ENCODE measurements around the gene DNAI7. TPM values are rescaled to one million over a fixed set of nuclear protein-coding genes. Genes with fewer than 3 reads are reported as not detected.

Gene DNAI7
- total and polyA plus RNA-seq, 2 donors (not counting 1 experiment from before 2014, with no cell fraction given), result 0.62 TPM; not detected in 1

- POLR2A ChIA-PET, result no interaction called here
- no peaks in the 10 kb centered on the region for H3K27me3 Mint-ChIP-seq
- intact Hi-C loops (cut with micrococcal nuclease), result loop anchor here (5.0 kb wide), 1 partner anchor 1676 kb away; the partner anchor contains the start of gene ITPR2
- Histone ChIP-seq H3K79me2 (ENCODE audit: control insufficient read depth, insufficient read depth, low read length) (no peaks in the 10 kb centered on the region), H3K4me3 (ENCODE audit: control extremely low read depth in 1 of 5, extremely low read depth in 1 of 5, insufficient read depth in 1 of 5, low read depth in 2 of 5, low read length in 4 of 5) (no peak overlapping the region), H3K36me3 (replicated peaks in 1 of 2; ENCODE audit: control extremely low read depth in 1 of 2, control insufficient read depth in 1 of 2, extremely low read depth in 1 of 2, insufficient read depth in 2 of 2, low read length in 1 of 2) (no peaks in the 10 kb centered on the region), H3K9ac (ENCODE audit: low read length) (no peak overlapping the region), H3K4me1 (ENCODE audit: control insufficient read depth in 2 of 2, insufficient read depth in 2 of 2, low read length in 2 of 2) (peaks cover 41 to 42% of the 10 kb centered on the region in 2 donors), H4K20me1 (ENCODE audit: control insufficient read depth, insufficient read depth, low read length, poor library complexity, severe bottlenecking) (no peaks in the 10 kb centered on the region), H3K9me3 (ENCODE audit: control extremely low read depth in 1 of 3, control insufficient read depth in 2 of 3, insufficient read depth in 1 of 3, low read length in 2 of 3) (peaks cover 0 to 4% (median 0%) of the 10 kb centered on the region in 3 donors), H3K27ac (ENCODE audit: low read length in 2 of 2) (peak overlapping the region; percentile 16 to 79), H3K27me3 (replicated peaks in 1 of 4; ENCODE audit: control extremely low read depth in 1 of 4, control insufficient read depth in 3 of 4, insufficient read depth in 4 of 4, low read length in 3 of 4) (no peaks in the 10 kb centered on the region), H2AFZ (ENCODE audit: insufficient read depth, low read depth, low read length, poor library complexity, severe bottlenecking) (no peak overlapping the region), H3K4me2 (replicated peaks; ENCODE audit: low read depth, low read length, poor library complexity, severe bottlenecking) (no peak overlapping the region)
- no peak for DNase-seq
- ATAC-seq (ENCODE audit: low read depth), result no peak
- no peaks in the 10 kb centered on the region for H3K9me3 Mint-ChIP-seq (ENCODE audit: insufficient read depth)
- peak overlapping the region; percentile 77 for H3K27ac Mint-ChIP-seq
- CTCF ChIA-PET, result interaction anchor here (0.7 to 5.8 kb wide), 11 partner anchors 10 to 1677 kb away, joined by 3 to 56 read pairs (median 3); partner anchors contain the start of genes DNAI7, ETFRF1 and ITPR2
- H3K4me3 Mint-ChIP-seq, result peak overlapping the region; percentile 5
- WGBS (ENCODE audit: insufficient coverage), result 100% methylated on average over 2 of the region's 4 CpGs
- H3K4me1 Mint-ChIP-seq, result peaks cover 41% of the 10 kb centered on the region
- TF ChIP-seq CTCF (IDR thresholded peaks at IDR 0.05), result no peak
- no peak for TF ChIP-seq EZH2 (IDR thresholded peaks at IDR 0.05; ENCODE audit: borderline replicate concordance, insufficient read depth, low read depth, low read length, poor library complexity, severe bottlenecking)
Observed at GRCh38 chr12:25156061-25156460, 38.9 kb downstream of the DNAI7 start.

GRCh38 chr12:25155022-25155576 is 39.9 kb downstream of the DNAI7 start:
- Mint-ChIP-seq H3K4me3 (peak overlapping the region; percentile 74), H3K4me1 (peaks cover 36% of the 10 kb centered on the region), H3K9me3 (ENCODE audit: insufficient read depth) (no peaks in the 10 kb centered on the region), H3K27me3 (no peaks in the 10 kb centered on the region), H3K27ac (peak overlapping the region; percentile 87)
- ATAC-seq (ENCODE audit: low read depth), result peak; percentile 14
- intact Hi-C loops (cut with micrococcal nuclease), result loop anchor here (1.0 to 5.0 kb wide), 7 partner anchors 25 to 1677 kb away; partner anchors contain the start of genes DNAI7, ETFRF1, ITPR2 and KRAS
- Histone ChIP-seq H3K9ac (ENCODE audit: low read length) (peak overlapping the region; percentile 13), H3K4me2 (replicated peaks; ENCODE audit: low read depth, low read length, poor library complexity, severe bottlenecking) (peak overlapping the region; percentile 61), H4K20me1 (ENCODE audit: control insufficient read depth, insufficient read depth, low read length, poor library complexity, severe bottlenecking) (no peaks in the 10 kb centered on the region), H3K36me3 (replicated peaks in 1 of 2; ENCODE audit: control extremely low read depth in 1 of 2, control insufficient read depth in 1 of 2, extremely low read depth in 1 of 2, insufficient read depth in 2 of 2, low read length in 1 of 2) (no peaks in the 10 kb centered on the region), H3K9me3 (ENCODE audit: control extremely low read depth in 1 of 3, control insufficient read depth in 2 of 3, insufficient read depth in 1 of 3, low read length in 2 of 3) (peaks cover 0 to 4% (median 0%) of the 10 kb centered on the region in 3 donors), H3K4me1 (ENCODE audit: control insufficient read depth in 2 of 2, insufficient read depth in 2 of 2, low read length in 2 of 2) (peaks cover 39 to 42% of the 10 kb centered on the region in 2 donors), H3K27me3 (replicated peaks in 1 of 4; ENCODE audit: control extremely low read depth in 1 of 4, control insufficient read depth in 3 of 4, insufficient read depth in 4 of 4, low read length in 3 of 4) (no peaks in the 10 kb centered on the region), H3K79me2 (ENCODE audit: control insufficient read depth, insufficient read depth, low read length) (no peaks in the 10 kb centered on the region), H3K27ac (ENCODE audit: low read length in 2 of 2) (peak overlapping the region; percentile 16 to 72), H2AFZ (ENCODE audit: insufficient read depth, low read depth, low read length, poor library complexity, severe bottlenecking) (peak overlapping the region; percentile 36), H3K4me3 (ENCODE audit: control extremely low read depth in 1 of 5, extremely low read depth in 1 of 5, insufficient read depth in 1 of 5, low read depth in 2 of 5, low read length in 4 of 5) (peak overlapping the region in 1 of 5 experiments; percentile 20)
- no CpG with 5 or more reads among the region's 2 CpGs for WGBS (ENCODE audit: insufficient coverage)
- TF ChIP-seq CTCF (IDR thresholded peaks at IDR 0.05) (peak; percentile 83), EZH2 (IDR thresholded peaks at IDR 0.05; ENCODE audit: borderline replicate concordance, insufficient read depth, low read depth, low read length, poor library complexity, severe bottlenecking) (no peak)
- ChIA-PET POLR2A (interaction anchor here (0.5 to 1.5 kb wide), 2 partner anchors 40 to 103 kb away, joined by 3 to 5 read pairs; partner anchors contain the start of genes DNAI7 and ETFRF1), CTCF (interaction anchor here (0.6 to 5.8 kb wide), 30 partner anchors 9 to 1100 kb away, joined by 3 to 56 read pairs (median 4); partner anchors contain the start of genes DNAI7 and ETFRF1)
- DNase-seq, result peak; percentile 78

Data from B cell (primary cell).